Right cardiac atrium (tissue), 5 donors: ENCODE data around the gene ATP5F1B. TPM values are rescaled to one million over a fixed set of nuclear protein-coding genes. Genes with fewer than 3 reads are reported as not detected.
"Not testable (repeated sequence)": the region's sequence is repeated elsewhere in the genome, so short reads cannot be mapped to it uniquely, and the experiment has no call there.

Source experiments
- ATAC-seq, 2 donors: fragments of 200-7000 bp; cut with Tn5 transposase; one replicate each; pipeline versions ENCODE4 v1.8.0 to v1.9.1; 2020; ENCODE audit warnings: moderate library complexity in 2 of 2, mild to moderate bottlenecking in 1 of 2
- DNase-seq, 3 donors: peaks; one replicate each; pipeline ENCODE4 v3.0.0-alpha.2; 2020
- H3K27ac ChIP-seq: one replicate; pipeline ENCODE4 v1.5.1; 2013; ENCODE audit warnings: mild to moderate bottlenecking, low read length, control low read depth, moderate library complexity
- H3K27me3 ChIP-seq: one replicate; pipeline ENCODE4 v1.6.1; 2013; ENCODE audit not compliant: control insufficient read depth, insufficient read depth
- H3K4me1 ChIP-seq: one replicate; pipeline ENCODE4 v1.6.1; 2013; ENCODE audit warnings: low read length; ENCODE audit not compliant: control insufficient read depth, insufficient read depth
- H3K4me3 ChIP-seq: one replicate; pipeline ENCODE4 v1.5.1; 2013; ENCODE audit warnings: low read length, control low read depth
- H3K9me3 ChIP-seq: one replicate; pipeline ENCODE4 v1.6.1; 2013; ENCODE audit warnings: low read length; ENCODE audit not compliant: control insufficient read depth
- whole genome bisulfite sequencing: extraction: QIAGEN DNeasy Blood & Tissue Kit; methylation state at CpG from one replicate; pipeline ENCODE4 v1.1.7; 2013; 5-methylcytosine and 5-hydroxymethylcytosine counted together
- intact Hi-C, 4 donors: fragments of 100-400 bp; cut with DNase I; formaldehyde crosslinking; loops; one replicate each; pipeline versions ENCODE4 v1.11.0 to v1.14.0; 2022 to 2023
- polyA plus RNA-seq: library from polyadenylated mRNA; stranded (reverse); fragments of 200-250 nt; gene quantifications from one replicate; pipeline ENCODE4 v1.2.3, GENCODE V29; 2013
- total RNA-seq, 4 donors: library from RNA; stranded (reverse); fragmentation: NEBNext Ultra II Directional; extraction: Animal tissue kit (Norgen Biotek cat#: 25700); gene quantifications; one replicate each; pipeline ENCODE4 v1.2.1, GENCODE V29; 2021
- donor health status: healthy with polysubstance abuse.
- donor health status: DM: no; HTN: yes; CAD: no.
- donor health status: DM: no; HTN: no; CAD: no.
- donor health status: DM: no; HTN: yes; CAD: no; lungs with severe emphysema.
- donor health status: DM: yes; HTN: yes; CAD: no.

The ATP5F1B gene
- total and polyA plus RNA-seq, 5 donors, result 1,409 to 2,029 (median 1,698) TPM

DNA sequence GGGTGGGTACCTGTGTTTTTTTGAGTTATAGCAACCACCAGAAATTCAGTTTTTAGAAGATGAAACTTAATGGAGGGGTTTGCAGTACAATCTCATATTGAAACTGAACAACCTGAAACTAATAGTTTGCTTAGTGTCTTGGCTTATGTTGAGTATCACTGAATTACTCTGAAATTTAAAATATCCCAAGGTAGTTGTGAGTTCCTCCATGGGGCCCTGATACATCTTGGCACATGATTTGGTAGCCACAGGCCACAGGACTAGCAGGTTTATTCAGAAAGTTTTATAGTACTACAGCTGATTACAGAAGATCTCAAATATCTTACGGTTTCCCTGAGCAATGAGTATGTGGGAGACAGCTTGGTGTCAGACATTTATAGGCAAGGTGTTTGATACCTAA is 31.9 kb upstream of the ATP5F1B start:
- intact Hi-C loops, result no loop called here
- Histone ChIP-seq H3K27ac (no peak overlapping the region), H3K9me3 (no peaks in the 10 kb centered on the region), H3K4me3 (no peak overlapping the region), H3K27me3 (no peaks in the 10 kb centered on the region), H3K4me1 (peaks cover 7% of the 10 kb centered on the region)
- no peak for ATAC-seq
- WGBS, result 68% methylated on average over 1 of the region's 1 CpG
- no peak for DNase-seq

DNA sequence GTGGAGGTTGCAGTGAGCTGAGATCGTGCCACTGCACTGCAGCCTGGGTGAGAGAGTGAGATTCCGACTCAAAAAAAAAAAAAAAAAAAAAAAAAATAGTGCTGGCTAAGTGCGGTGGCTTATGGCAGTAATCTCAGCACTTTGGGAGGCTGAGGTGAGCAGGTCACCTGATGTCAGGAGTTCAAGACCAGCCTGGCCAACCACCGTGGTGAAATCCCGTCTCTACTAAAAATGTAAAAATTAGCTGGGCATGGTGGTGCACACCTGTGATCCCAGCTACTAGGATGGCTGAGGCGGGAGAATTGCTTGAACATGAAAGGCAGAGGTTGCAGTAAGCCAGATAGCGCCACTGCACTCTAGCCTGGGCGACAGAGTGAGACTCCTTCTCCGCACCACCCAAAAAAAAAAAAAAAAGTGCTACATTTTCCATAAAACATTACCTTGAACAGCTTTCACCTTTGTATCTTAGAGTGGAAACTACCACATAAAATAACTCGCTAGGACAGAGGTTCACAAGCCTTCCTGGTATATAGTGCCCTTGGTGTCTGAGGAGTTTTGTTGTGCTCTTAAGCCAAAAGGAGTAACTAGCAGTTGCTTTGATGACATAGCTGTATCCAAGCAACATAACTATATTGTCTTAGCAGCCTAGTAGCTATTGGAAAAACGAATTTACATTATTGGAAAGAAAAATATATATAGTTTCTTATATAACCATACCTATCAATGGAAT is 31.2 kb upstream of the ATP5F1B start:
- DNase-seq (no peak), ATAC-seq (peak in 1 of 2 donors; percentile 38)
- Histone ChIP-seq H3K4me1 (peaks cover 7% of the 10 kb centered on the region), H3K4me3 (no peak overlapping the region), H3K27me3 (no peaks in the 10 kb centered on the region), H3K27ac (no peak overlapping the region), H3K9me3 (no peaks in the 10 kb centered on the region)
- WGBS, result 83% methylated on average over 11 of the region's 11 CpGs
- intact Hi-C loops, result no loop called here

DNA sequence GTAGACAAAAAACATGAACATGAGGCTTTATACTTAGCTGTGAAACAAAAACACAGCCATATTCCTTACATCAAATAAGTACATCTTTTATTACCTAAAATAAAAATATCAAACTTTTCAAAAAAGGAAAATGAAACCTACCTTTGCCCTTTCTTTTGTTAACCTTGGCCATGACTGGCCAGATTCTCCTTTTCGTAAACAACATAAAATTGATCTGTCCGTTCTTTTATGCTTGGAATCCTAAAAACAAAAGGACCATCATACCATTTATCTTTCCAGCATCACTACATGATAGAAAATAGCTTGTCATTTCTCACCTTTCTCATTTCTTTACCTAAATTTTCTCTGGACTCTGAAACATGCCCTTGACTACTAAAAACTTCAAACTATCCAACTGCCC is 25.8 kb upstream of the ATP5F1B start:
- H3K9me3 ChIP-seq, result no peaks in the 10 kb centered on the region
- ATAC-seq (no peak), DNase-seq (no peak)
- no peak overlapping the region for H3K4me3 ChIP-seq
- H3K4me1 ChIP-seq, result peaks cover 4% of the 10 kb centered on the region
- 91% methylated on average over 2 of the region's 2 CpGs for WGBS
- intact Hi-C loops, result no loop called here
- no peak overlapping the region for H3K27ac ChIP-seq
- H3K27me3 ChIP-seq, result no peaks in the 10 kb centered on the region

DNA sequence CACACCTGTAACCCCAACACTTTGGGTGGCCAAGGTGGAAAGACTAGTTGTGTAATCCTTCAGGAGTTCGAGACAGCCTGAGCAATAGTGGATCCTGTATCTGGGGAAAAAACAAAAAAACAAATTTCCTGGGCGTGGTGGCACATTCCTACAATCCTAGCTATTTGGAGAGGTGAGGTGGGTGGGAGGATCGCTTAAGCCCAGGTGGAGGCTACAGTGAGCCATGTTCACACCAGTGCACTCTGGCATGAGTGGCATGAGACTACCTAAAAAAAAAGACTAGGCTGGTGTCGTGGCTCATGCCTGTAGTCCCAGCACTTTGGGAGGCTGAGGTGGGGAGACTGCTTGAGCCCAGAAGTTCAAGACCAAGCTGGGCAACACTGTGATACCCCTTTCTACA is 25.1 kb upstream of the ATP5F1B start:
- Histone ChIP-seq H3K9me3 (no peaks in the 10 kb centered on the region), H3K4me1 (peaks cover 2% of the 10 kb centered on the region), H3K4me3 (no peak overlapping the region), H3K27ac (no peak overlapping the region), H3K27me3 (no peaks in the 10 kb centered on the region)
- ATAC-seq, result no peak
- intact Hi-C loops, result no loop called here
- DNase-seq, result no peak
- 86% methylated on average over 4 of the region's 4 CpGs for WGBS

DNA sequence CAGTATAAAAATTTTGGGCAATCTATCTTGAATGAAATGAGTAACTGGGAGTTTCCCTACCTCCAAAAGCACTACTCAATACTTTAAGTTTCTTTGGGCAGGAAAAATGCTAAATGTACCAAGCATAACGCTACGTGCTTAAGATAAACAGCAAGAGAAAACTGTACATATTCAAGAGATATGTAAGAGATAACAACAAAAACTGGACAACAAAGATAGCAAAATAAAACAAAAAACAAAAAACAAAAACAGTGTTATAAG is 22.3 kb upstream of the ATP5F1B start:
- intact Hi-C loops, result no loop called here
- H3K9me3 ChIP-seq, result no peaks in the 10 kb centered on the region
- no peaks in the 10 kb centered on the region for H3K4me1 ChIP-seq
- WGBS, result 87% methylated on average over 2 of the region's 2 CpGs
- no peak for ATAC-seq
- no peak overlapping the region for H3K27ac ChIP-seq
- DNase-seq, result no peak
- no peak overlapping the region for H3K4me3 ChIP-seq
- H3K27me3 ChIP-seq, result no peaks in the 10 kb centered on the region

DNA sequence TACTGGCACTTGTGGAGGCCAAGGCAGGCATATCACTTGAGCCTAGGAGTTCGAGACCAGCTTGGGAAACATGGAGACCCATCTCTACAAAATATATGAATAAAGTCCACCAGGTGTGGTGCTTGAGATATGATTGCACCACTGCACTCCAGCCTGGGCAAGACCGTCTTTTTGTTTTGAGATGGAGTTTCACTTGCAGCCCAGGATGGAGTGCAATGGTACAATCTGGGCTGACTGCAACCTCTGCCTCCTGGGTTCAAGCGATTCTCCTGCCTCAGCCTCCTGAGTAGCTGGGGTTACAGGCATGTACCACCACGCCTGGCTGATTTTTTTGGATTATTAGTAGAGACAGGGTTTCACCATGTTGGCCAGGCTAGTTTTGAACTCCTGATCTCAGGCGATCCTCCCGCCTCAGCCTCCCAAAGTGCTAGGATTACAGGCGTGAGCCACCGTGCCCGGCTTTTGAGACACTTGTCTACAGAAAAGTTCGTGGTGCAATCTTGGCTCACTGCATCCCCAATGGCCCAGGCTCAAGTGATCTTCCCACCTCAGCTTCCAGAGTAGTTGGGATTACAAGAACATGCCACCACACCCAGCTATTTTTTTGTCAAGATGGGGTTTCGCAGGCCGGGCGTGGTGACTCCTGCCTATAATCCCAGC is 16.3 kb upstream of the ATP5F1B start:
- H3K4me1 ChIP-seq, result no peaks in the 10 kb centered on the region
- H3K4me3 ChIP-seq, result no peak overlapping the region
- H3K27me3 ChIP-seq, result no peaks in the 10 kb centered on the region
- WGBS, result 92% methylated on average over 13 of the region's 13 CpGs
- ATAC-seq, result no peak
- intact Hi-C loops, result no loop called here
- no peaks in the 10 kb centered on the region for H3K9me3 ChIP-seq
- DNase-seq, result no peak
- H3K27ac ChIP-seq, result no peak overlapping the region

DNA sequence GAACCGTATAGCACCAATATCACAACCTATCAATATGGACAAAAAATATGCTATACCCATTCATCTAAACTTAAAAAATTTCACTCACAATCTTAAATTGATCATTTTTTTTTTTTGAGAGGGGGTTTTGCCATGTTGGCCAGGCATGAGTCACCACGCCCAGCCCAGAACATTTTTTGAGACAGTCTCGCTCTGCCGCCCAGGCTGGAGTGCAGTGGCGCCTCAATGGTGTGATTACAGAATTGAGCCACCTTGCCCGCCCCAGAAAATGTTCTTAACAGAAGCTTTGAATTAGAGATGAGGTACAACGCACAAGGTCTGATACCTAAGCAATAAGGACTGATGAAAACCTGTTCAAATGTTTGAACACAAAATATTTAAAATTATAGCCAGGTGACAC is 15.8 kb upstream of the ATP5F1B start:
- intact Hi-C loops, result no loop called here
- 93% methylated on average over 7 of the region's 7 CpGs for WGBS
- peak in 1 of 2 donors; percentile 30 for ATAC-seq

DNA sequence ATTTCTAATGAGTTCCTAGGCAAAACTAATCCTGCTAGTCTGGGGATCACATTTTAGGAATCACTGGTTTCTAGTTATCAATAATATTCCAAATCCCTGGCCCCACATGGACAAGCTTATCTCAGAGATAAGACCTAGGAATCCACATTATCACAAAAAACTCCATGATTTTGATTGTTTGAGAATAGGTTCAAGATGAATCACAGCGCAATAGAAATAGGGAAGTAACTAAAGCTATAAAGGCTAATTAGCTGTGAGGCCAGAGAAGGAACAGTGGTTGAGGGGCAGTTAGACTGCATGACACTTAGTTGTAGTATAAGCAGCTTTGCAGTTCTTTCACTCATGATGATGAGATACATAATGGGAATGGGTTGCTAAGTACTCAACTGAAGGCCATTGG is 13.1 kb upstream of the ATP5F1B start:
- H3K4me1 ChIP-seq, result no peaks in the 10 kb centered on the region
- H3K27ac ChIP-seq, result no peak overlapping the region
- no peak overlapping the region for H3K4me3 ChIP-seq
- DNase-seq, result no peak
- H3K27me3 ChIP-seq, result no peaks in the 10 kb centered on the region
- ATAC-seq, result no peak
- no peaks in the 10 kb centered on the region for H3K9me3 ChIP-seq
- 76% methylated on average over 1 of the region's 1 CpG for WGBS
- intact Hi-C loops, result no loop called here

More for the DNA sequence above, 15.8 kb upstream of the ATP5F1B start:
- DNase-seq, result no peak
- Histone ChIP-seq H3K27ac (no peak overlapping the region), H3K4me3 (no peak overlapping the region), H3K4me1 (no peaks in the 10 kb centered on the region), H3K9me3 (no peaks in the 10 kb centered on the region), H3K27me3 (no peaks in the 10 kb centered on the region)

DNA sequence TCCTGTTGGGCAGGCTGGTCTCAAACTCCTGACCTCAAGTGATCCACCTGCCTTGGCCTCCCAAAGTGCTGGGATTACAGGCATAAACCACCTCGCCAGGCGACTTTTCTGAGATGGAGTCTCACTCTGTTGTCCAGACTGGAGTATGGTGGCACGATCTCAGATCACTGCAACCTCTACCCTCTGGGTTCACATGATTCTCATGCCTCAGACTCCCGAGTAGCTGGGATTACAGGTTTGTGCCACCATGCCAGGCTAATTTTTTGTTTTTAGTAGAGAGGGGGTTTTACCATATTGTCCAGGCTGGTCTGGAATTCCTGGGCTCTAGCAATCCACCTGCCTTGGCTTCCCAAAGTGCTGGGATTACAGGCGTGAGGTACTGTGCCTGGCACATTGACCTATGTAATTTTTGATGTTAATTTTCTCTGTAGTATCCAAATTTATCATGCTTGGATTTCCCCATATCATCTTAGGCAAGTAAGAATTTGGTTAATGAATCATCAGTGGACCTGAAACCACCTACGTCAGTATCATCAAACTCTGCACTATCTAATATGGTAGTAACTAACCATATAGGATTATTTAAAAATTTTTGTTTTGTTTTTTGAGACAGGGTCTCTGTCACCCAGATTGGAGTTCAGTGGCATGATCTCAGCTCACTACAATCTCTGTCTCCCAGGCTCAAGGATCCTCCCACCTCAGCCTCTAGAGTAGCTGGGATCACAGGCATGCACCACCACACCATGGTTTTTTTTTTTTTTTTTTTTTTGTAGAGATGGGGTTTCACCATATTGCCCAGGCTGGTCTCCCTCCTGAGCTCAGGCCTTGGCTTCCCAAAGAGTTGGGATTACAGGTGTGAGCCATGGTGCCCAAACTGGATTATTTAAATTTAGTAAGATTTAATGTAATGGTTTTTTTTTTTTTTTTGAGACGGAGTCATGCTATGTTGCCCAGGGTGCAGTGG is 11.9 kb upstream of the ATP5F1B start:
- 94% methylated on average over 7 of the region's 7 CpGs for WGBS
- Histone ChIP-seq H3K27ac (no peak overlapping the region), H3K4me3 (no peak overlapping the region), H3K4me1 (no peaks in the 10 kb centered on the region), H3K9me3 (no peaks in the 10 kb centered on the region), H3K27me3 (no peaks in the 10 kb centered on the region)
- ATAC-seq (no peak), DNase-seq (no peak)
- intact Hi-C loops, result no loop called here

DNA sequence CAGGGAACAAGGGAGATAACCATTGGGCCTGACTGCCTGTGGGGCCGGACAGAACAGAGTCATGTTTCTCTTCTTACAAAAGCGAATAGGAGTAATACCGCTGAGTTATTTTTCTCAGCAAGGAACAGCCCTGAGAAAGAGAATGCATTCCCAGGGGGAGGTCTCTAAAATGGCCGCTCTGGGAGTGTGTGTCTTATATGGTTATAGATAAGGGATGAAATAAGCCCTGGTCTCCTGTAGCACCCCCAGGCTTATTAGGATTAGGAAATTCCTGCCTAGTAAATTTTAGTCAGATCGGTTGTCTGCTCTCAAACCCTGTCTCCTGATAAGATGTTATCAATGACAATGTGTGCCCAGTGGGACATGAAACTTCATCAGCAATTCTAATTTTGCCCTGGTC is 8.0 kb upstream of the ATP5F1B start:
- WGBS, result 86% methylated on average over 5 of the region's 5 CpGs
- DNase-seq, result not testable (repeated sequence)

DNA sequence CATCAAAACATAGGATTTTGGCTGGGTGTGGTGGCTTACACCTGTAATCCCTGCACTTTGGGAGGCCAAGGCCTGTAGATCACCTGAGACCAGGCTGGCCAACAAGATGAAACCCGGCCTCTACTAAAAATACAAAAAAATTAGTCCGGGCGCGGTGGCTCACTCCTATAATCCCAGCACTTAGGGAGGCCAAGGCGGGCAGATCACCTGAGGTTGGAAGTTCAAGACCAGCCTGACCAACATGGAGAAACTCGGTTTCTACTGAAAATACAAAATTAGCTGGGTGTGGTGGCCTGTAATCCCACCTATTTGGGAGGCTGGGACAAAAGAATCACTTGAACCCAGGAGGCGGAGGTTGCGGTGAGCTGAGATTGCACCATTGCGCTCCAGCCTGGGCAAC is 2.2 kb upstream of the ATP5F1B start:
- 93% methylated on average over 9 of the region's 9 CpGs for WGBS
- H3K27ac ChIP-seq, ATAC-seq, H3K4me3 ChIP-seq, H3K4me1 ChIP-seq, H3K9me3 ChIP-seq, H3K27me3 ChIP-seq, DNase-seq: not testable (repeated sequence)
- intact Hi-C loops, result loop anchor here in 1 of 4 donors (5.0 kb wide), 1 partner anchor 34 kb away; no protein-coding TSS in a partner anchor

More for the DNA sequence above, 8.0 kb upstream of the ATP5F1B start:
- H3K9me3 ChIP-seq, ATAC-seq, H3K27ac ChIP-seq, H3K4me3 ChIP-seq, H3K4me1 ChIP-seq, H3K27me3 ChIP-seq, intact Hi-C loops: not testable (repeated sequence)
